OCI-LY1 (cell line): ENCODE measurements around the gene KRABD2.

Experiments
- H2AFZ ChIP-seq: fragments of 200-600 bp; sonication (generic), shearing (Covaris generic); 2 replicates; pipeline ENCODE4 v1.6.0; 2014; ENCODE audit warnings: antibody characterized with exemption, mild to moderate bottlenecking, low read length
- H3F3A ChIP-seq: fragments of 200-600 bp; sonication (generic), shearing (Covaris generic); 2 replicates; pipeline ENCODE4 v1.6.0; 2014; ENCODE audit warnings: mild to moderate bottlenecking, antibody characterized with exemption, low read length, moderate library complexity; ENCODE audit not compliant: insufficient read depth
- H3K27ac ChIP-seq: fragments of 200-600 bp; sonication (generic); 2 replicates; pipeline ENCODE4 v1.5.1; 2014; ENCODE audit warnings: low read length, mixed run types, mild to moderate bottlenecking, low read depth; ENCODE audit not compliant: poor library complexity, severe bottlenecking
- H3K27me3 ChIP-seq: fragments of 200-600 bp; sonication (generic); 2 replicates; pipeline ENCODE4 v1.6.0; 2014; ENCODE audit warnings: antibody characterized with exemption, mild to moderate bottlenecking, low read length, moderate library complexity; ENCODE audit not compliant: insufficient read depth
- H3K36me3 ChIP-seq: fragments of 200-600 bp; sonication (generic); 2 replicates; pipeline ENCODE4 v1.6.1; 2014; ENCODE audit warnings: mild to moderate bottlenecking, antibody characterized with exemption, low read length, moderate library complexity, mixed read lengths; ENCODE audit not compliant: insufficient read depth
- H3K4me1 ChIP-seq: fragments of 200-600 bp; sonication (generic); 2 replicates; pipeline ENCODE4 v1.5.1; 2014; ENCODE audit warnings: mild to moderate bottlenecking, low read length, moderate library complexity; ENCODE audit not compliant: insufficient read depth, severe bottlenecking
- H3K4me2 ChIP-seq: fragments of 200-600 bp; sonication (generic), shearing (Covaris generic); 2 replicates; pipeline ENCODE4 v1.6.1; 2014; ENCODE audit warnings: low read length
- H3K4me3 ChIP-seq: fragments of 200-600 bp; sonication (generic); 2 replicates; pipeline ENCODE4 v1.5.1; 2014; ENCODE audit warnings: low read length, low read depth, mild to moderate bottlenecking, mixed read lengths; ENCODE audit not compliant: poor library complexity, severe bottlenecking
- H3K79me2 ChIP-seq: fragments of 200-600 bp; shearing (Covaris generic); 2 replicates; pipeline ENCODE4 v1.6.1; 2016; ENCODE audit warnings: mixed run types, low read length, mixed read lengths; ENCODE audit not compliant: insufficient read depth
- H3K9ac ChIP-seq: fragments of 200-600 bp; sonication (generic), shearing (Covaris generic); 2 replicates; pipeline ENCODE4 v1.6.1; 2014; ENCODE audit warnings: mild to moderate bottlenecking, low read length, mixed read lengths
- H3K9me2 ChIP-seq: fragments of 200-600 bp; sonication (generic), shearing (Covaris generic); 2 replicates; pipeline ENCODE4 v1.6.1; 2014; ENCODE audit warnings: low read depth, mild to moderate bottlenecking, low read length, mixed read lengths
- H3K9me3 ChIP-seq: fragments of 200-600 bp; shearing (Covaris generic); 2 replicates; pipeline ENCODE4 v1.6.1; 2014; ENCODE audit warnings: low read length, mixed read lengths
- H4K20me1 ChIP-seq: fragments of 200-600 bp; sonication (generic), shearing (Covaris generic); 2 replicates; pipeline ENCODE4 v1.6.0; 2016; ENCODE audit warnings: mild to moderate bottlenecking, low read length; ENCODE audit not compliant: insufficient read depth
- EZH2 ChIP-seq: fragments of 200-600 bp; sonication (generic), shearing (Covaris generic); IDR thresholded peaks from 2 replicates; pipeline ENCODE4 v1.8.0; 2017; ENCODE audit warnings: borderline replicate concordance, mixed run types, mild to moderate bottlenecking, antibody characterized with exemption, low read length, moderate library complexity, mixed read lengths
- TF ChIP-seq, protein P1 (sequence below): fragments of 200-600 bp; sonication (generic), shearing (Covaris generic); IDR thresholded peaks from 2 replicates; pipeline ENCODE4 v1.5.1; 2017; ENCODE audit warnings: mild to moderate bottlenecking, antibody characterized with exemption, low read length, moderate library complexity, mixed read lengths

Gene KRABD2

DNA sequence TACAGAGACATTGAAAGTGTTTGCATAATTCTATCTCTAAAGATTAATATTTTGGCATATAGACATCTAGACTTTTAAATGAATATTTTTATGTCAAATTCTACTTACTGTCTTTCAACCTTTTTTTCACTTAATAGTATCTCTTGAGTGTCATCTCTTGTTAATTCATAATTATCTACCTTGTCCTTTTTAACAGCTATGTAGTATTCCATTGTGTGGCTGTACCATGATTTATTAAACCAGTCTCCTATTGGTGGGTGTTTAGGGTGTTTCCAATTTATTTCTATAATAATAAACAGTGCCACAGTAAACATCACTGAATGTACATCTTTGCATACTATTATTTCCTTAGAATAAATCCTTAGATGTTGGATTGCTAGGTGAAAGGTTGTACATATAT, 37.4 kb upstream of the KRABD2 start:
- Histone ChIP-seq H3K36me3 (no peaks in the 10 kb centered on the region), H2AFZ (no peak overlapping the region), H3F3A (no peaks in the 10 kb centered on the region), H4K20me1 (no peaks in the 10 kb centered on the region), H3K9me3 (no peaks in the 10 kb centered on the region), H3K4me3 (no peak overlapping the region), H3K4me2 (no peak overlapping the region), H3K9me2 (no peaks in the 10 kb centered on the region), H3K4me1 (no peaks in the 10 kb centered on the region), H3K9ac (no peak overlapping the region), H3K79me2 (no peaks in the 10 kb centered on the region), H3K27ac (no peak overlapping the region), H3K27me3 (no peaks in the 10 kb centered on the region)
- no peak for TF ChIP-seq EZH2
- TF ChIP-seq, protein P1, sequence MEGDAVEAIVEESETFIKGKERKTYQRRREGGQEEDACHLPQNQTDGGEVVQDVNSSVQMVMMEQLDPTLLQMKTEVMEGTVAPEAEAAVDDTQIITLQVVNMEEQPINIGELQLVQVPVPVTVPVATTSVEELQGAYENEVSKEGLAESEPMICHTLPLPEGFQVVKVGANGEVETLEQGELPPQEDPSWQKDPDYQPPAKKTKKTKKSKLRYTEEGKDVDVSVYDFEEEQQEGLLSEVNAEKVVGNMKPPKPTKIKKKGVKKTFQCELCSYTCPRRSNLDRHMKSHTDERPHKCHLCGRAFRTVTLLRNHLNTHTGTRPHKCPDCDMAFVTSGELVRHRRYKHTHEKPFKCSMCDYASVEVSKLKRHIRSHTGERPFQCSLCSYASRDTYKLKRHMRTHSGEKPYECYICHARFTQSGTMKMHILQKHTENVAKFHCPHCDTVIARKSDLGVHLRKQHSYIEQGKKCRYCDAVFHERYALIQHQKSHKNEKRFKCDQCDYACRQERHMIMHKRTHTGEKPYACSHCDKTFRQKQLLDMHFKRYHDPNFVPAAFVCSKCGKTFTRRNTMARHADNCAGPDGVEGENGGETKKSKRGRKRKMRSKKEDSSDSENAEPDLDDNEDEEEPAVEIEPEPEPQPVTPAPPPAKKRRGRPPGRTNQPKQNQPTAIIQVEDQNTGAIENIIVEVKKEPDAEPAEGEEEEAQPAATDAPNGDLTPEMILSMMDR = no peak

DNA sequence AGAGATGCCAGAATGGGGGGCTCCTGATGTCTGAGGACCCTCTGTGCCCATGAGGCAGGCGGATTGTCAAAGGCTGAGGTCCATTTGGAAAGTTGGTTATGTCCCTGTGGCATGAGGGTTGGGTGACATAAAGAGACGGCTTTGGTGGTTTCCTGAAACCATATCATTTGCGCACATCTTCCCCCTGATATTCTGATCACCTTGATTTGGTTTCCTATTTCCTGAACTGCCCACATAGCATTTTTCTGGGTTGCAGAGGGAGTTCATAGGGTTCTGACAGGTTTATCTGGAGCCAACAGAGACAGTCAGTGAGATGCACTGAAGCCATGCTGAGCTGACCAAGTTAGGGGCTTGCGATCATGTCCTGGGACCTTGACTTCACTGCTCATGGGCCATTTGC, 36.8 kb upstream of the KRABD2 start:
- Histone ChIP-seq H3K9ac (no peak overlapping the region), H3K9me2 (no peaks in the 10 kb centered on the region), H3K27ac (no peak overlapping the region), H3K4me3 (no peak overlapping the region), H3K9me3 (no peaks in the 10 kb centered on the region), H3F3A (no peaks in the 10 kb centered on the region), H3K79me2 (no peaks in the 10 kb centered on the region), H3K36me3 (no peaks in the 10 kb centered on the region), H3K4me1 (peaks cover 4% of the 10 kb centered on the region), H4K20me1 (no peaks in the 10 kb centered on the region), H2AFZ (no peak overlapping the region), H3K4me2 (no peak overlapping the region), H3K27me3 (no peaks in the 10 kb centered on the region; the same call in 1 of the 2 replicates)
- TF ChIP-seq EZH2 = no peak
- TF ChIP-seq, protein P1 = no peak

DNA sequence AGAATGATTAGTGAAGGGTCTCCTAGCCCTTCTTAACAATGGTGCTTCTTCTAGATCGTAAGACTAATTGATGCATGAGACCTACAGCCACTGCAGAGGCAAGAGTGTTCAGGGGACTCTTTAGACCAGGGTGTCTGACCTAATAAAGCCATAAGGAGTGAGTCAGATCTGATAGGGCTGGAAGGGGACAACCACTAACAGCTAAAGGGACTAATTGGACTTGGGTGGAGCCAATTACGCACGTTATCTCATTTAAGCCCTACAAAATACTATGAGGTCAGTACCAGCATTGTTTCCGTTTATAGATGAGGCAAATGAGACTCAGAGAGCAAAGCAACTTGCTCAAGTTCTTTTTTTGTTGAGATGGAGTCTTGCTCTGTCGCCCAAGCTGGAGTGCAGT, 35.6 kb upstream of the KRABD2 start:
- Histone ChIP-seq H3K9ac (no peak overlapping the region), H3K27me3 (no peaks in the 10 kb centered on the region; the same call in 1 of the 2 replicates), H3K4me1 (peaks cover 7% of the 10 kb centered on the region), H3K79me2 (no peaks in the 10 kb centered on the region), H4K20me1 (no peaks in the 10 kb centered on the region), H3K9me2 (no peaks in the 10 kb centered on the region), H3K27ac (no peak overlapping the region), H3K4me2 (no peak overlapping the region), H3F3A (no peaks in the 10 kb centered on the region), H3K9me3 (no peaks in the 10 kb centered on the region), H3K36me3 (no peaks in the 10 kb centered on the region), H2AFZ (no peak overlapping the region), H3K4me3 (no peak overlapping the region)
- TF ChIP-seq, protein P1 = no peak
- TF ChIP-seq EZH2 = no peak
